HG02840 (cell line): ENCODE results near the gene MOV10L1.
"Not testable (repeated sequence)": the region's sequence is repeated elsewhere in the genome, so short reads cannot be mapped to it uniquely, and the experiment has no call there.

Source experiments
- ATAC-seq: cut with Tn5 transposase; IDR thresholded peaks from one replicate; pipeline ENCODE4 v1.9.1; 2021; ENCODE audit warnings: mild to moderate bottlenecking, moderate library complexity, moderate number of reproducible peaks; ENCODE audit not compliant: unreplicated experiment, low FRiP score

MOV10L1 gene

DNA sequence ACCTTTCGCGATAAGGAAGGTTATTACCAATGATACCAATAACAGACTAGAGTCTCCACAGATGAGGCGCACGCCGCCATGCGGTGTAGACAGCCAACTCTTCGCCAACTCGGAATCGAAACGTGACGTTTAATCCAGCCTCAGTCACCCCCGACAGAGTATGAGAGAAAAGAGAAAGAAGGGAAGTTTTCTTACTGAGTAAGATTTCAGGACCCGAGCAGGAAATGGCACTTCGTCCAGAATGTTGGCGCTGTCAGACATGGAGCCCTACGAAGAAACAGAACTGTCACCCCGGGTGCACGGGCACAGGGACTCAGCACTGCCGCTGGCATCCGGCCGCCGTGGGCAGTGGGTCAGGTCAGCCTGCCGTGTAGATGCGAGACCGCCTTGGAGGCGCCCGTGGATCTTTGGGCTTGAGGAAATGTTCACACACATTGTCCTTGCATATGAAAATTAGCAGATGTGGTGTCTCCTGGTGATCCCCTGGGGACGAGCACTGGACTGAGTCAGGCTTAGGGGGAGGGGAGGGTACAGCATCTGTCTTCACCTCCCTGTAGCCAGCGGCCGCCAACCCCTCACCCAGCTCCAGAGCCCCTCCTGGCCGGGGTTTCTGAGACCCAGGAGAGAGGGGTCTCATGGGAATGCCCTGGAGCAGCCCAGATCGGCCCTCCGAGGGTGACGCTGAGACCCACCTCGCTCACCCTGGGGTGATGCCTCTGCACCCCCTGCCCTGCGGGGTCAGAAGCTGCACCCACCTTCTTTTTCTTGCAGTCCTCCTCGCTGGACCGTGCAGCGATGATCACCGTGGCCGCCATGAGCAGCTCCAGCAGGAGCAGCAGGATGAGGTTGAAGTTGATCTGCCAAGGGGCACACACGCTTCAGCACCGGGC is 12.9 kb upstream of the MOV10L1 start:
- ATAC-seq = no peak

DNA sequence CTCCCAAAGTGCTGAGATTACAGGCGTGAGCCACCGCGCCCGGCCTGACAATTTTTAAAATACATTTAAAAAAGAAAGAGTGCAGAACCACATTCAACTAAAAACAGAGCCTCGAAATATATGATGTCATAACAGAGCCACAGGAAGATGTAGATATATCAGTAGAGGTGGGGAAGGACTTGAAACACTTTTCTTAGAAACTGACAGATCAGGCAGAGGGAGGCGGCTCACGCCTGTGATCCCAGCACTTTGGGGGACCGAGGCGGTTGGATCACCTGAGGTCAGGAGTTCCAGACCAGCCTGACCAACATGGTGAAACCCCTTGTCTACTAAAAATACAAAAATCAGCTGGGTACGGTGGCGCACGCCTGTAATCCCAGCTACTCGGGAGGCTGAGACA is 11.6 kb upstream of the MOV10L1 start:
- no peak for ATAC-seq

DNA sequence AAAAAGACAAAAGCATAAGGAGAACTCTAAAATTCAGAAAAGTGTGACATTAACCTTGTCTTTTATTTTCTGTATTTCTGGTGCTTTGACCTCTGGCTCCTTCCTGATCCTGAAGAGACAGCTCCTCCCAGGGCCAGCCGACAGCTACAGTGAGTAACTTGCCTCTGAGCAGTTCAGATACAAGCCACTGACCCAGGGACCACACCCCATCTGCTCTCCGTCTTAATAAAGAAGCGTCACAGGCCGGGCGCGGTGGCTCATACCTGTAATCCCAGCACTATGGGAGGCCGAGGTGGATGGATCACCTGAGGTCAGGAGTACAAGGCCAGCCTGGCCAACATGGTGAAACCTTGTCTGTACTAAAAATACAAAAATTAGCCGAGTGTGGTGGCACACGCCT is 11.0 kb upstream of the MOV10L1 start:
- ATAC-seq = no peak

DNA sequence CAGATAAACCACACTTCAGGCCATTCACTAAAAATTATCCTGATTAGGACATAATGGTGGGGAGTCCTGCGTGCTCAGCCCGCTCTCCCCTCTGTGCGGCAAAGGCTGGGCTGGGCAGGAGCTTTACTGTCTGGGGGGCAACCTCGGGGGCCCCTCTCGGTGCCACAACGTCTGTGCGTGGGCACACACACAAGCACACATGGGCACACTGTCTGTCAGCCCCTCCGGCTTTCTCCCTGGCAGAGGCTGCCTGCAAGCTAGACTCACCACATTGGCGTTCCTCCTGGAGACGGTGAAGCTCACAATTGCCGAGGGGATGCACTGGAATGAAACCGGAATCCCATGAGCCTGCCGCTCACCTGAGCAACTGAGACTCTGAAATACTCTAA is 9.7 kb upstream of the MOV10L1 start:
- ATAC-seq = no peak

DNA sequence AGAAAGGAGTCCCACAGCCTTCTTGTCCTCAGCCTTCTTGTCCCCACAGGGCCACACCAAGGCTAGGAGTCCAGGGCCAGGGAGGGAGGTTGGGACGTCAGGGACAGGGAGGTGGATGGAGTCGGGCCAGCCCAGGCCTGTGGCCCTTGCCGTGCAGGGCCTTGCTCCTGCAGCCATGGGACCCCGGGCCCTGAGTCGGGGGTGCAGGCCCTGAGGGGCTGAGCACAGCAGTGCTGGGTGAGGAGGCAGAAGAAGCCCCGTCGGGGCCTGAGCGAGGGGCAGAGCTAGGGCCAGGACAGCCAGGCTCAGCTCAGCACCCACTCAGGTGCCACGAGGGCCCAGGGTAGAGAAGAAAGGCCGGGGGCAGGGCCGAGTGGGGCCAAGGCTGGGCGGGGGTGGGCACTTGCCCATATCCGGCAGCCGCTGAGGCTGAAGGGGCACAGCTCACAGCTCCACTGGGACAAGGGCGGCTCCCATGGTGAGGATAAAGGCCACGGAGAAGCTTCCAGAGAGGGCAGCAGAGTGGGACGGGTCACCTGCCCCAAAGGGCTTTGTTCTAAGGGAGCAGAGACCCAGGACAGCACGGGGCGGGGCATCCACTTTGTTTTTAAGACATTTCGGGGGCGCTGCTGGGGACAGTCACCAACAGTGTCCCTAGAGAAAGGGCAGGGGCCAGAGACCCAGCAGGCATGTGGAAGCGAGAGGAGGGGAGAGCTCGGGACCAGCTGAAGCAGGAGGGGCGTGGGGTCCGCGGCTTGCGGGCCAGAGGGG is 8.2 kb upstream of the MOV10L1 start:
- ATAC-seq = no peak

DNA sequence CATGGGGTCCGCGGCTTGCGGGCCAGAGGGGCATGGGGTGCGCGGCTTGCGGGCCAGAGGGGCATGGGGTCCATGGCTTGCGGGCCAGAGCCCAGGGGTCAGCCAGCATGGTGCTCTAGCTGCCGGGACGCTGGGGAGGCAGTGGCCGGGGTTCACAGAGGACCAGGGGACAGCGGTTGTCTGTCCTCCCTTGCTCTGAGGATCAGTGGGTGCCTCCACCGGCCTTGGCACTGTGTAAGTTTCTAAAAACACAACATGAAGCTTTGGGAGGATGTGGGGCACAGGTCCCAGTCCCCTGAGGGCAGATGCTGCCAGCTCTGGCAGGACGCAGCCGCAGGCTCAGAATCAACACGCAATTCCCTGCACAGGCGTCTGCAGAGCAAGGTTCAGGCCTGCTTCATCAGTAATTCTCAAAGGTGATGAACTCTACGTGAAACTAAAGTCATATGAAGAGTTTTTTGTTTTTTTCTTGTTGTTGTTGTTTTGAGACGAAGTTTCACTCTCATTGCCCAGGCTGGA is 7.5 kb upstream of the MOV10L1 start:
- no peak for ATAC-seq

DNA sequence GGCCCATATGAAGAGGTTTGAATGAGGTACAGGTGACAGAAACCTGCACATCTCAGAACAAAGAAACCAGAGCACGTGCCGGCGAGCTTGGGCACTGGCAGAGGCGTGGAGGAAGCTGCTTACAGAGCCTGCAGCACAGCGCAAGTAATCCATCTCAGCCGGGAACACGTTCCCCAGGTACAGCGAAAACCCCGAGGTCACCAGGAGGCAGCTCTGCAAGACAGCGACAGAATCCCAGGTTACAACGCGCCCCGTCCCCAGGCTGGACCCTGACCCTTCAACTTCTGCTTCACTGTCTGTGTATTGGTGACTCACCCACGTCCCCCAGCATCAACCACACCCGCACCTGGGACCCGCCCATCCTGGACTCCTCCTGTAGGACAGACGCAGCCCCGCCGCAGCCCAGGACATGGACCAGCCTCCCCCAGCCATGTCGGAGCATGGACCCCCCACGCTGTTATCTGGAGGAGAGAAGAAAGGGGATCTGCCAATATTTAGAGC is 6.8 kb upstream of the MOV10L1 start:
- ATAC-seq = no peak

DNA sequence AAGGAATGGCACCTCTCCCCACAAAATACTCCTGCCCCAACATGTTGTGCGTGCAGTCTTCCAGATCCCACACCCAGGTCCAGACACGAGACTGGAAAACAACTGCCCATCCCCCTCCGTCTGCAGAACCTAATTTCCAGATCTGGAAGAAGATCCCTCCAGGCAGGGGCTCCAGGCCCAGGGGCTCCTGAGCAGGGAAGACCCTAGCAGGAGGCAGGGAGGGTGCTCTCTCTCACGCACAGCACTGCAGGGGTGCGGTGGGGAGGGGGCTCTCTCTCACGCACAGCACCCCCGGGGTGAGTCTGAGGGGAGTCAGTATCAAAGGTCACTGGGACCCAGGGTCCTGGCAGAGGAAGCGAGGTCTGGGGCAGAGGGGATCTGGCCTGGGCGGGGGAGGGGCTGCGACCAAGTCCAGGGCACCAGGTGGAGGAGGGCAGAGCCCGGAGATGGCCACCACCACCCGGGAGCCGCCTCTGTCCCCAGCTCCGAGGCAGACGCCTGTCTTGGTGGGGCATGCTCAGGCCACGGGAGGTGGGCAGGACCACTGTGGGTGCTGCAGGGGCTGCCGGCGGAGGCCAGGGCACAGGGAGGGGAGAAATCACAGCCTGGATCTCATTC is 6.2 kb upstream of the MOV10L1 start:
- no peak for ATAC-seq

DNA sequence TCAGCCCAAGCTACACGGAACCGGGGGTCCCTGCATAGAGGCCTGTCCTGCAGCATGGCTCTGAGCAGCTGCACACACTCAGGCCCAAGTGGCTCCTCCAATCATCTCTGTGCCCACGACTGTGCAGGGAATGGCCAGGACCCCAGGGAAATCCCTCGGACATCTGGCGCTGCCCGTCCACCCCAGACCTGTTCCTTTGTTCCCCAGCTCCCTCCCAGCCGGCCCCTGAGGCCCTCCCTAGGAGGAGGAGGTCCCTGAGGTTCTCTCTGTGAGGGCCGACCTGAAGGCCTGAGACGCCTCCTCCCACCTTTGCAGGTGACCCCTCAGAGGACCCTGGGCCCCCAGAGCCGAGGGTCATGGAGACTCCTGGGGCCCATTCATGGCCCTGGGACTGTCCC is 5.7 kb upstream of the MOV10L1 start:
- no peak for ATAC-seq

DNA sequence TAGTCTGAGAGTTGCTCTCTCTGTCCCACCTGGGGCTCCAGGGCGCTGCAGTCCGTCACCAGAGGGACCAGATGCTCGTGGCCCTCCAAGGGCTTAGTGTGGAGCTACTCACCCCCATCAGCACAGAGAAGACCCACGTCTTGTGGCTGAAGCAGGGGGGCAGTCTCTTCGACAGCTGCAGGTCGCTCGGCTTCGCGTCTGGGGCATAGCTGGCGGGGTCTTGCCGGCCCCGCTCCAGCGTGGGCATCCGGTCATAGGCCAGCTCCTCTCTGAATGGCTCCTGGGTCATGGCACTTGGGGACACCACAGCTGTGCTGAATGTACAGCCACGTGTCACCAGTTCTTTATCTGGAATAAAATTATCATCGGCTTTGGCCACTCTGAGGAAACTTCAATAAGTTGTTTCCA is 5.2 kb upstream of the MOV10L1 start:
- ATAC-seq = no peak

DNA sequence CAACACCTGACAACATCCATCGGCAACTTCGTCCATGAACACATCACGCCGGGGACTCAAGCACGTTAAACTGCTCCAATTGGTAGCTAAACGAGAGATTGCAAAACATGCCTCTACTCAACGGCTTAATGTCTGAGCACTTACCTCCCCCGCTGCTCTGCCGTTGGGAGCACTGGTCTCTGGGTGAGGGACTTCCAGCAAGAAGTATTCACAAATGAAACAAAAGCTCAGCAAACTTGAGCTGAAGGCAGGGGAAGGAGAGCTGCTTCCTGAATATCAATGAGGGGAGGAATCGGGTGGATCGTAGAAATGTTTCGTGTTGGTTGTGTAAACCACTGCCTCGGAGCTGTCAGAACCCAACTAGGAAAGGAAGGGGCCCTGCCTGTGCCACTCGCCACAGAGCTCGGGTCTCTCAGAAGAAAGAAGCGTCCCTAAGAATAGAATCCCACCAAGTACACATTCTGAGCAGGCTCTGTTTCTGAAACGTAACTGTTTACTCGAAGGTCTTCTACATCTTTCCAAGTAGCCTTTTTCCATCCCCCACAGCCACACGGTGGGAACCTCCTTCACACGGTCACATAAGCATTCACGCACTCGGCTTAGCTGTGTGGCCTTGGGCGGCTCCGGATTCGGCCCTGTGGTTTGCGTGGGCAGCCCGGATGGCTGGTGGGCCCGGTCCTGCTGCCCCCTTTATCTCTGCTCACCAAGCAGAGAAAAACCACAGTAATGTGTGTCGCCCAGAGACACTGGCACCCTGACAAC is 4.4 kb upstream of the MOV10L1 start, which contains the start of gene MLC1:
Gene MLC1, minus strand, starts transcription at position 216 of the 762 bp plus-strand sequence. CDS start 524 bp downstream, outside the sequence.
- ATAC-seq = no peak

DNA sequence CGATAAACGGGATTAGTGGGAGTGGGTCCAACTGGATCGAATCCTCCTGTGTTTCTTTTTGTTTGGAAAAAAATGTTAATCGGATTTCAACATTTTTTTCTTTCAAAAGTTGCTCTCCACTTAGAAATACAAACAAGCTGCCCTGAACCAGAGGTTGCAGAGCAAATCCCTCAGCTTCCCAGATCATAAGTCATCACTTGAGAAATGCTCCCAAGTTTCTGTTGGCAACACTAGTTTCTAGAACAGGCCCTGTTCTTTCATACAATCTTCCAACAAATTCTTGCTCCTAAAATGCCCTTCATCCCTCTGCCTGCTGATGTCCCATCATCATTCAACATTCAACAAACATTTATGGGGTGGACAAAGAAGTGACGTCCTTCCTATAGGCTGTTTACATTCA is 3.3 kb upstream of the MOV10L1 start:
- ATAC-seq = no peak

DNA sequence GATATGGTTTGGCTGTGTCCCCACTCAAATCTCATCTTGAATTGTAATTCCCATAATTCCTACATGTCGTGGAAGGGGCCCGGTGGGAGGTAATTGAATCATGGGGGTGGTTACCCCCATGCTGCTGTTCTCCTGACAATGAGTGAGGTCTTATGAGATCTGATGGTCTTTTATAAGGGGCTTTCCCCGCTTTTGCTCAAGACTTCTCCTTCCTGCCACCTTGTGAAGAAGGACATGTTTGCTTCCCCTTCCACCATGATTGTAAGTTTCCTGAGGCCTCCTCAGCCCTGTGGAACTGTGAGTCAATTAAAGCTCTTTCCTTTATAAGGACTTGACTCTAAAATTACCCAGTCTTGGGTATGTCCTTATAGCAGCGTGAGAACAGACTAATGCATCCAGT is 2.8 kb upstream of the MOV10L1 start:
- not testable (repeated sequence) for ATAC-seq

DNA sequence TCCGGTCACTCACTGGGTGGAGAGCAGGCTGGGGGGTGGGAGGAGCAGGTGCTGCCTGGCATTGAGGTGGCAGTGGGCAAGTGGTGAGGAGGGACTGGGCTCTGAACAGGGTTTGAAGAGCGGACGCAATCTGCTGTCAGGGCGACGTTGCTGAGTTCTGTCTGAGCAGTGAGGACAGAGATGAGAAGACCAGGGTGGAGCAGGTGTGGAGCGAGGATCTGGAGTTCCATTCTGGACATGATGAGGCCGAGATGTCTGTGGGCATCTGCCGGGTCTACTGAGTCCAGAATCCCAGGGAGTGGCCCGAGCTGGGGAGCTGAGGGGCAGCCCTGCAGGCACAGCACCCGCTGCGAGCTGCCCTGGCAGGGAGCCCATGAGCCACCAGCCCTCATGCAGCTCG is 2.2 kb upstream of the MOV10L1 start:
- no peak for ATAC-seq

DNA sequence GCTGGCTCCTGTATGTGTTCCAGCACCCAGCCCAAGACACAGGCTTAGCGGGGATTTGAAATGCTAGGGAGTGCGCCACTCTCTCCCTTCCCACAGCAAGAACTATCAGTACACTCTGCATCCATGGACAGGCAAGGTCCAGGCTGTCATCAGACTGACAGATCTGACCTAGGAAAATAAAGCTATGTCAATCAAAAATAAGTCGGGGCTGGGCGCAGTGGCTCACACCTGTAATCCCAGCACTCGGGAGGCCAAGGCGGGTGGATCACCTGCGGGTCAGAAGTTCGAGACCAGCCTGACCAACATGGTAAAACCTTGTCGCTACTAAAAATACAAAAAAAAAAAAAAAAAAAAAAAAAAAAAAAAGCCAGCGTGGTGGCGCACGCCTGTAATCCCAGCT is 1.7 kb upstream of the MOV10L1 start:
- ATAC-seq = no peak

DNA sequence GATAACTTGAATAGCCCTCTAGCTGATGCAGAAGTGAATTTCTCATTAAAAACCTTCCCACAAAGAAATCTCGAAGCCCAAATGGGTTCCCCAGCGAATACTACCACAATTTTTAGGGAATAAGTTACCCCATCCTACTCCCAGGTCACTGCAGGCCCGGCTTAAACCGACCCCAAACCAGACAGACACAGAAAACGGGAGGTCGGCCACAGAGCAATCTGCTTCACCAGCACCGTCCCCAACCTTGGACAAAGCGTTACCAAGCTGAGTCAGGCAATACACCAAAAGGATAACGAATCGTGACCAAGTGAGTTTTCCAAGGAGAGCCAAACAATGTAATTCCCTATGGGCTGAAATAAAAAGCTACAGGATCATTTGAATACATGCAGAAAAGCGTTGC is 575 bp upstream of the MOV10L1 start:
- no peak for ATAC-seq

DNA sequence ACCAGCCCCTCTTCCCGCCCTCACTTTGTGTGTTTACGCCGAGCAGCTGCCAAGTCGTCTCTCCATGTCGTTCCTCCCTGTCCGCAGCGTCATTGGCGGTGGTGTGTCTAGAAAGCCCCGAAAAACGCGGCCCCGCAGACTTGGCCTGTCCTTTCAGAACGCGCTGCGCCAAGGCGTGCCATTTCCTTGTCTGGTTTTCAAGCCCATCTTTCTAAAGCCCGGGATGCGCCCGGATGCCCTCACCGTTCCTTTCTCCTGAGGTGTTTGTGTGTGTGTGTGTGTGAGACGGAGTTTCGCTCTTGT is 557 bp downstream of the MOV10L1 start:
- ATAC-seq = no peak

DNA sequence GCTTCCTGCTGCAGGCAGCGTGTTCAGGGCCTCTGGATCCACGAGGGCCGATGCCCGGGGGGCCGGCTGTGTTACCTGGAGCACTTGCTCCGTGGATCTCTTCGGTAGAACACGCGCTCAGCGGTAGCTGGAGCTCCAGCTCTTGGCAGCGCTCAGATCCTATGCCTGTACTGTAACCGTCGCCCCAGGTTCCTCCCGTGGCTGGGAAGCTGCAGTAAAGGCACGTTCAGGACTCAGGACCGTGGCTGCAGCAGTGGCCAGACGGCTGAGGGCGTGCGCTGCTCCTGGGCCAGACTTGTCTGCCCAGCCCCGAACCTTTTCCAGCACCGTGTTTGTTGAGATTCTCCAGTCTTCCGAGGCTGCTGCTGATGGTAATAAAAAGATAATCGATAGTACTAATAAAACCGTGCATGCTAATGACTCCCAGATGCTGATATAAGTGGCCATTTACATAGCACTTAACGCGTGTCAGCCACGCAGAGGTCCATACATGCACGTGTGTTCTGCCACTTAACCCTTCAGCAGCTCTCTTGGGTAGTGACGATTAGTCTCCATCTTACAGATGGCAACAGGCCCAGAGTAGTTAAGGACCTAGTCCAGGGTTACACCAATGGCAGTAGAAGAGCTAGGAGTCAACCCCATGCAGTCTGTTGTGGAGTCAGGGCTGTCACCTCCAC is 1.4 kb downstream of the MOV10L1 start:
- ATAC-seq = no peak

DNA sequence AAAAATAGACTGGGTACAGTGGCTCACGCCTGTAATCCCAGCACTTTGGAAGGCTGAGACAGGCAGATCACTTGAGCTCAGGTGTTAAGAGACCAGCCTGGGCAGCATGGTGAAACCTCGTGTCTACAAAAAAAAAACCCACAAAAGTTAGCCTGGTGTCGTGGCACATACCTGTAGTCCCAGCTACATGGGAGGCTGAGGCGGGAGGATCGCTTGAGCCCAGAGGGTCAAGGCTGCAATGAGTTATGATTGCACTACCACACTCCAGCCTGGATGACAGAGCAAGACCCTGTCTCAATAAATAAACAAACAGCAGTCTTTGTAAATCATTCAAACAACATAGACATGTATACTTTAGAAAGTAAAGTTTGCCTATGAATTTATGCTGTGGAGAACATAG is 2.5 kb downstream of the MOV10L1 start:
- no peak for ATAC-seq

DNA sequence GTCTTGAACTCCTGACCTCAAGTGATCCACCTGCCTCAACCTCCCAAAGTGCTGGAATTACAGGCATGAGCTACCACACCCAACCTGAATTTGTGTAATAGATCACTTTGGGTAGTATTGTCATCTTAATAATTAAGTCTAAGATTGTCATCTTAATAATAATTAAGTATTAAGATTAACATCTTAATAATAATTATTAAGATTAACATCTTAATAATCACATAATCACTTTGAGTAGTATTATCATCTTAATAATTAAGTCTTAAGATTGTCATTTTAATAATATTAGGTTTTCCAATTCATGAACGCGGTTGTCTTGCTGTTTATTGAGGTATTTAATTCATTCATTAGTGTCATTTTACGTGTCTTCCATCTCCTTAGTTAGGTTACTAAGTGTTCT is 8.2 kb downstream of the MOV10L1 start:
- no peak for ATAC-seq
